HEK293 (cell line): ENCODE data around the gene SCAF1.

ENCODE experiments used
- CTCF ChIA-PET: fragments of 350-600 bp; formaldehyde crosslinking; extraction: SDS; loops from one replicate; lab custom pipeline; 2021; ENCODE audit warnings: antibody characterized with exemption; lab: Yijun Ruan, JAX
- POLR2A ChIA-PET: fragments of 300-600 bp; formaldehyde crosslinking; extraction: SDS; loops from one replicate; lab custom pipeline; 2020; ENCODE audit warnings: antibody characterized with exemption, inconsistent platforms; lab: Yijun Ruan, JAX
- H3K27ac ChIP-seq: fragments of 200-500 bp; sonication (Bioruptor generic); 2 replicates; pipeline ENCODE4 v1.5.1; 2014; ENCODE audit warnings: low read depth, low read length, control low read depth, inconsistent platforms; ENCODE audit errors: extremely low read depth
- H3K36me3 ChIP-seq, 2 experiments: fragments of 200-500 bp in 1 of 2; sonication (Bioruptor generic) in 1 of 2; 1 replicate in 1 of 2; 2 replicates in 1 of 2; pipeline ENCODE4 v1.5.1; 2014 to 2017; ENCODE audit warnings: inconsistent platforms in 2 of 2, low read length in 2 of 2; ENCODE audit not compliant: control insufficient read depth in 2 of 2, insufficient read depth in 1 of 2
- H3K4me1 ChIP-seq: fragments of 200-500 bp; sonication (Bioruptor generic); 2 replicates; pipeline ENCODE4 v1.5.1; 2014; ENCODE audit warnings: mild to moderate bottlenecking, low read length, inconsistent platforms; ENCODE audit not compliant: control insufficient read depth, insufficient read depth
- H3K4me3 ChIP-seq: 2 replicates; pipeline ENCODE4 v1.5.1; 2011; ENCODE audit warnings: low read depth, mild to moderate bottlenecking, control low read depth, low read length, moderate library complexity
- H3K9me3 ChIP-seq: fragments of 200-500 bp; sonication (Bioruptor generic); 2 replicates; pipeline ENCODE4 v1.5.1; 2014; ENCODE audit warnings: low read depth, low read length, inconsistent platforms; ENCODE audit not compliant: control insufficient read depth, insufficient read depth
- SCRT2 ChIP-seq: fragments of 450-650 bp; formaldehyde crosslinking; IDR thresholded peaks from 2 replicates; pipeline ENCODE4 v1.5.1; 2016; ENCODE audit warnings: missing biosample characterization, missing genetic modification characterization
- YY2 ChIP-seq: fragments of 450-650 bp; formaldehyde crosslinking; IDR thresholded peaks from 2 replicates; pipeline ENCODE4 v1.5.1; 2016; ENCODE audit warnings: missing biosample characterization, missing genetic modification characterization
- ZNF10 ChIP-seq: fragments of 450-650 bp; formaldehyde crosslinking; IDR thresholded peaks from 2 replicates; pipeline ENCODE4 v1.5.1; 2017; ENCODE audit warnings: missing biosample characterization, missing genetic modification characterization
- ZNF18 ChIP-seq: fragments of 450-650 bp; formaldehyde crosslinking; IDR thresholded peaks from 2 replicates; pipeline ENCODE4 v1.5.1; 2016; ENCODE audit warnings: missing biosample characterization, missing genetic modification characterization
- ZNF19 ChIP-seq: fragments of 450-650 bp; formaldehyde crosslinking; IDR thresholded peaks from 2 replicates; pipeline ENCODE4; 2016; ENCODE audit warnings: missing biosample characterization, missing genetic modification characterization, low read depth
- ZNF202 ChIP-seq: fragments of 450-650 bp; formaldehyde crosslinking; IDR thresholded peaks from 2 replicates; pipeline ENCODE4 v1.5.1; 2016; ENCODE audit warnings: missing biosample characterization, missing genetic modification characterization, borderline replicate concordance
- ZNF239 ChIP-seq: fragments of 450-650 bp; formaldehyde crosslinking; IDR thresholded peaks from 2 replicates; pipeline ENCODE4 v1.5.1; 2016; ENCODE audit warnings: missing biosample characterization, missing genetic modification characterization
- ZNF292 ChIP-seq: fragments of 450-650 bp; formaldehyde crosslinking; IDR thresholded peaks from 2 replicates; pipeline ENCODE4 v1.5.1; 2016; ENCODE audit warnings: low read depth, missing biosample characterization, missing genetic modification characterization, borderline replicate concordance
- ZNF324 ChIP-seq: fragments of 450-650 bp; formaldehyde crosslinking; IDR thresholded peaks from 2 replicates; pipeline ENCODE4 v1.5.1; 2016; ENCODE audit warnings: missing biosample characterization, missing genetic modification characterization
- ZNF530 ChIP-seq: fragments of 450-650 bp; formaldehyde crosslinking; IDR thresholded peaks from 2 replicates; pipeline ENCODE4 v1.5.1; 2016; ENCODE audit warnings: low read depth, missing biosample characterization, missing genetic modification characterization
- ZNF626 ChIP-seq: fragments of 450-650 bp; sonication (Bioruptor Pico); formaldehyde crosslinking; IDR thresholded peaks from 2 replicates; pipeline ENCODE4 v1.5.1; 2018; ENCODE audit warnings: missing biosample characterization, missing genetic modification characterization, inconsistent platforms
- ZNF704 ChIP-seq: fragments of 450-650 bp; formaldehyde crosslinking; IDR thresholded peaks from 2 replicates; pipeline ENCODE4 v1.5.1; 2016; ENCODE audit warnings: missing biosample characterization, missing genetic modification characterization
- TF ChIP-seq, protein P1 (sequence below): fragments of 450-650 bp; formaldehyde crosslinking; IDR thresholded peaks from 2 replicates; pipeline ENCODE4 v1.5.1; 2017; ENCODE audit warnings: missing biosample characterization, missing genetic modification characterization

Gene SCAF1

DNA sequence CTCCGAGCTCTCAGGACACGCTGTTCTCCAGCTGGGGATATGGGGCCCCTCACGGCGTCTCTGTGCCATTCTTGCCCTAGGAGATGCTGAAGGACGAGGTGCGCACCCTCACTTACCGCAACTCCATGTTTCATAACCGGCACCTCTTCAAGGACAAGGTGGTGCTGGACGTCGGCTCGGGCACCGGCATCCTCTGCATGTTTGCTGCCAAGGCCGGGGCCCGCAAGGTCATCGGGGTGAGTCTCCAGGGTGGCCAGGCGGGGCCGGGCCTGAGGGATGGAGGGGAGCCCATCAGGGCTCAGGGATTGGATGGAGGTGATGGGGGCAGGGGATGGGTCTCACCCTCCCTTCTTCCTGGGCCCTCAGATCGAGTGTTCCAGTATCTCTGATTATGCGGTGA is 39.8 kb downstream of the SCAF1 start:
- Histone ChIP-seq H3K4me1 (peaks cover 17% of the 10 kb centered on the region), H3K4me3 (no peak overlapping the region)
- TF ChIP-seq ZNF626 (tag by site-specific recombination) (no peak), ZNF530 (tag by site-specific recombination) (no peak), ZNF324 (tag by site-specific recombination) (no peak), ZNF19 (tag by site-specific recombination) (no peak), ZNF202 (no peak), ZNF18 (no peak), ZNF292 (tag by site-specific recombination) (no peak), YY2 (tag by site-specific recombination) (no peak), SCRT2 (no peak)
- TF ChIP-seq, protein P1, sequence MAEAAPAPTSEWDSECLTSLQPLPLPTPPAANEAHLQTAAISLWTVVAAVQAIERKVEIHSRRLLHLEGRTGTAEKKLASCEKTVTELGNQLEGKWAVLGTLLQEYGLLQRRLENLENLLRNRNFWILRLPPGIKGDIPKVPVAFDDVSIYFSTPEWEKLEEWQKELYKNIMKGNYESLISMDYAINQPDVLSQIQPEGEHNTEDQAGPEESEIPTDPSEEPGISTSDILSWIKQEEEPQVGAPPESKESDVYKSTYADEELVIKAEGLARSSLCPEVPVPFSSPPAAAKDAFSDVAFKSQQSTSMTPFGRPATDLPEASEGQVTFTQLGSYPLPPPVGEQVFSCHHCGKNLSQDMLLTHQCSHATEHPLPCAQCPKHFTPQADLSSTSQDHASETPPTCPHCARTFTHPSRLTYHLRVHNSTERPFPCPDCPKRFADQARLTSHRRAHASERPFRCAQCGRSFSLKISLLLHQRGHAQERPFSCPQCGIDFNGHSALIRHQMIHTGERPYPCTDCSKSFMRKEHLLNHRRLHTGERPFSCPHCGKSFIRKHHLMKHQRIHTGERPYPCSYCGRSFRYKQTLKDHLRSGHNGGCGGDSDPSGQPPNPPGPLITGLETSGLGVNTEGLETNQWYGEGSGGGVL (tag by site-specific recombination) = no peak
- TF ChIP-seq, all 188 proteins: peak for 0
- ChIA-PET POLR2A (interaction anchor here (0.6 kb wide), 2 partner anchors 36 to 96 kb away, joined by 3 read pairs; no protein-coding TSS in a partner anchor), CTCF (interaction anchor here (0.6 to 2.0 kb wide), 11 partner anchors 9 to 290 kb away, joined by 3 to 10 read pairs (median 5); partner anchors contain the start of genes AP2A1 and PTOV1)
- Histone ChIP-seq H3K9me3 (no peaks in the 10 kb centered on the region), H3K27ac (no peak overlapping the region), H3K36me3 (peaks cover 43 to 56% of the 10 kb centered on the region in 2 experiments)

- peaks cover 43 to 59% of the 10 kb centered on the region in 2 experiments for H3K36me3 ChIP-seq
- CTCF ChIA-PET = interaction anchor here (1.0 to 2.0 kb wide), 3 partner anchors 18 to 179 kb away, joined by 4 to 10 read pairs (median 8); partner anchors contain the start of gene PTOV1
Observed at GRCh38 chr19:49682274-49682673, 40.3 kb downstream of the SCAF1 start.

GRCh38 chr19:49683814-49684250 is 41.8 kb downstream of the SCAF1 start:
- no peak for TF ChIP-seq ZNF239 (tag by site-specific recombination)
- TF ChIP-seq, all 188 proteins: peak for 0
- Histone ChIP-seq H3K27ac (no peak overlapping the region), H3K36me3 (peaks cover 43 to 72% of the 10 kb centered on the region in 2 experiments), H3K9me3 (no peaks in the 10 kb centered on the region), H3K4me1 (peaks cover 17% of the 10 kb centered on the region), H3K4me3 (no peak overlapping the region)
- ChIA-PET CTCF (interaction anchor here (0.6 to 1.6 kb wide), 8 partner anchors 9 to 272 kb away, joined by 3 to 9 read pairs (median 5); partner anchors contain the start of gene FUZ), POLR2A (interaction anchor here (1.4 kb wide), 1 partner anchor 44 kb away, joined by 3 read pairs; the partner anchor contains the start of gene RRAS)

More at GRCh38 chr19:49682274-49682673, 40.3 kb downstream of the SCAF1 start:
- Histone ChIP-seq H3K4me1 (peaks cover 17% of the 10 kb centered on the region), H3K27ac (no peak overlapping the region), H3K4me3 (no peak overlapping the region), H3K9me3 (no peaks in the 10 kb centered on the region)
- TF ChIP-seq ZNF704 (tag by site-specific recombination) (no peak), ZNF10 (tag by site-specific recombination) (no peak)
- POLR2A ChIA-PET = interaction anchor here (0.6 kb wide), 1 partner anchor 96 kb away, joined by 3 read pairs; no protein-coding TSS in a partner anchor
